HuH-7.5 (cell line): ENCODE measurements around the gene CBX2.

Experiments used
- DNase-seq: peaks from one replicate; pipeline ENCODE4 v3.0.0; 2011; ENCODE audit warnings: low spot score

CBX2 gene

DNA sequence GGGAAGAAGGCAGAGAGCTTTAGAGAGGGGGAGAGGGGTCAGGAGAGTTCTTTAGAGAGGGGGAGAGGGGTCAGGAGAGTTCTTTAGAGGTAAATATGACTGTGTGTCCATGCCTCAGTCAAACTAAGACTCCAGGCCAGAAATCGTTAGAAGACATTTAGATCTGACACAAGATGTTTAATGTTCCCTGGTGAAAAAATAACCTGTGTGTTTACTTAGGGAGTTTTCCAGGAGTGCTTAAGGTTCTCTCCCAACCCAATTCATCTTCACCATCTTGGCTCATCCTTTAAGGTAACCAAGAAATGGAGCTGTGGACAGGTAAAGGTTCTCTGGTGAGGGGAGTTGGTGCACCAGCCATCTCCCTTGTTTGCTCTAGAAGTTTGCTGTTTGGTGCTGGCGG, 51.5 kb downstream of the CBX2 start:
- no peak for DNase-seq

DNA sequence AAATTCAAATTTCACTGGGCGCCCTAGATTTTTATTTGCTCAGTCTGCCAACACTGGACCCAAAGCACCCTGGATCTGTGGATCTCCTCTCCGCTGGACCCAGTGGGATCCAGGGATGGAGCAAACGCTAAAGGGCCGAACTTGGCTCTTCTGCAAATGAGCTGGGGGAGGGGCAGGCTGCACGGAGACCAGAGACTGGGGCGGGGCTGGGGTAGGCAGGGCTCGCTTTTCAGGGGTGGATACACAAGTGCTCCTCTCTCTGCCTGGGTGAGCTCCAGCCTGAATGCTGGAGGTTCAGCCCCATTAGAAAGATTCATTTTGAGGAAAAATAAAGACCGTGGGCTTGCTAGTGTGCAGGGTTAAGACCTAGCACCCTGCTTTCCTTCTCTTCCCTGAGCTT, 52.4 kb downstream of the CBX2 start:
- no peak for DNase-seq

DNA sequence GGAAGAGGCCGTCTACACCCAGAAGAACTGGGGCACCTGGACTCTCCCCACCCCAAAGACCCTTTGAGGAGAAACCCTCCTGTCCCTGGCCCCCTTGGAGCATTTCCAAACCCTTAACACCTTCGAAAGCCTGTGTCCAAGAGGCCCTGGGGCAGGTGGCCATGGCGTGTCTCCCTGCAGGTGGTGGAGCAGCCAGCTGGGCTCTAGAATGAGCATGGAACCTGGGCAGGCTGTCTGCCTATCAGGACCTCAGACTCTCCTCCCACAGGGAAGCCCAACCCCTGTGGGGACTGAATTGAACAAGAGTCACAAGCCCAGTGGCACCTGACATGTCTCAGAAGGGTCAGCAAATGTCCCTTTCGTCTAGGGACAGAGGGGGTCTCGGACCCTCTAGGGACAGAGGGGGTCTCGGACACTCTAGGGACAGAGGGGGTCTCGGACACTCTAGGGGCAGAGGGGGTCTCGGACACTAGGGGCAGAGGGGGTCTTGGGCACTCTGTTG, 52.9 kb downstream of the CBX2 start:
- no peak for DNase-seq

DNA sequence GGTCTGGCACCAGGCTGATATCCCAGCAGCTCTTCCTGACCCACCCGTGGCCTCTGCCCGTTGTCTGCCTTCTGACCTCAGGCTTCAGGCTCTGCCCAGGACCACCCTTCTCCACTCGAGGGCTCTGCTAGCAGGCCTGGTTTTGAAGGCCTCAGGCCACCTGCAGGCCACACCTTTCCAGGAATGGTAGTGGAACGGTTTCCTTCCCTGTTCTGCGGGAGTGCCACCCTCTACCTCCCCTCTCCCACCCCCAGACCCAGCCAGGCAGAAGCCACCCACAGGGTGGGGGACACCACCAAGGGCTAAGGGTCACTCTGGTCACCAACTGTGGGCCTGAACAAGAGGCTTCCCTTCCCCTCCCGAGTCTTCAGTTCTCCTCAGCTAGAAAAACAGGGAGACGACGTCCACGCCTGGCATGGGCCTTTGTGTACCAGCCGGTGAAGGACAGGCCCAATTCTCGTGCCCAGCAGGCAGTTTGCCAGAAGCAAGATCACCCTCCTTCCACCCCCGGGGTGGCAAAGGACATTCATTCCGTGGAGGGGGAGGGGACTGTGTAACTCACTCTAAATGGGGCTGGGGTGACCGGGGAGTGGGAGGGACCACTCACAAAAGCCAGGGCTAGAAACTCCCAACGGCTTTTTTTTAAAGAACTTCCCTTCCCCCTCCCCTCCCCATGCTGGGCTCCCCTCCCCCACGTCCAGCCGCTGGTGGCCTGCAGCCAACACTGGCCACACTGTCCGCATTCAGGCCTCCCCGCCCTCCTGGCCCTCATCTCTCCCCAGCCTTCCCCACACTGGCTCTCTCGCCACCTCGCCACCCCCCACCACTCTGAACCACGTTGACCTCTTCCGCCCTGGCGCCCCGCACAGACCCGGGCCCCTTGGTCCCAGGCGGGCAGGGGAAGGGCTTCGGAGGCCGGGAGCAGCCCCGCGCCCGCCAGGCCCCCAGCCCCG, 53.6 kb downstream of the CBX2 start:
- no peak for DNase-seq

DNA sequence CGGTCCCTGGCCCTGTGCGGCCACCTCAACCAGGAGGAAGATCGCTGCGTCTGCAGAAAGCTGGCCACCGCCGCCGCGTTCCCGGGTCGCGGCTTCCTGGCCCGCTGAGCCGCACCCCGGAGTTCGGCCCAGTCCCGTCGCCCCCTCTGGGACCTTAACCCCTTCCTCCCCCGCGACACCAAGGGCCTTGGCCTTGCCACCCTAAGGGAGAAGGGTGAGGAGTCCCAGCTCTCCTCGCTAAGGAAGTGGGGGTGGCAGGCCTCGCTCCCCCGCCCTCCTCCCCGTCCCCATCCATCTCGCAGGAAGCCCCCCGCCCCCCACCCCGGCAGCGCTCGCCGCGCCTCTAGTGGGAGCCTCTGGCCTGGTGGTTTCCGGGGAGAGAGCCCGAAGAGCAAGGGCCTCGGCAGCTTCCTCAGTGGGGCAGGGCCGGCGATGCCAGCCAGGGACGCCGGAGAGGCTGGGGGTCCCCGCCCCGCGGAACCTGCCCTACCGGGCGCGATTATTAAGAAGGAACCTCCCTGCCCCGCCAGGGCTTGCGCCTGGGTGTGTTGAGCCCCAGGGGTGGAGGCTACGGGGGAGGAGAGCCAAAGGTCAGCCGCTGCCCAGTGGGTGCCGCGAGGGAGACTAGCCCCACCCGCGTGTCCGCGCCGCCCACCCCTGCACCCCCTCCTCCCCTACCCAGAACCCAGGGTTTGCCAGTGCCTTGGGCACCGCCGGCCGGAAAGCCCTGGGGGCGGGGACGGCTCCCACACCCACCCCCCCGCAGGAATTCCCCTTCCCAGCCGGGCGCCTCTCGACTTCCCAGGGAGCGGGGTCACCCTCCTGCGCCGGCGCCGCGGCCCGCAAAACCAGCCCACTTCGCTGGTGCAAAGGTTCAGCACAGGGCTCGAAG, 54.5 kb downstream of the CBX2 start:
- no peak for DNase-seq

DNA sequence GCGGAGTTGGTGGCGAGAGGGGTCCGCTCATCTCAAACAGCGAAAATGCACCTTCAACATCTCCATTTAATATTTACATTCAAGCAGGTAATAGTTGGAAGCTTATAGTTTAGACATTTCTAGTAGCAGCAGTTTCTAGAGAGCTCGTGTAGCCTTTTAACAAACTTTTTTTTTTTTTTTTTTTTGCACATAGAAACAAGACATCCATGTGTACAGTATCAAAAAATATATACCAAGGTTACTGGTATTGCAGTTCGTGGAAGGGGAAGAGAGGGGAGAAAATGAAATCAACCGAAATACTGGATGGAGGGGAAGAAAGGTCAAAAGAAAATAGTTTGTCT, 55.1 kb downstream of the CBX2 start:
- no peak for DNase-seq

DNA sequence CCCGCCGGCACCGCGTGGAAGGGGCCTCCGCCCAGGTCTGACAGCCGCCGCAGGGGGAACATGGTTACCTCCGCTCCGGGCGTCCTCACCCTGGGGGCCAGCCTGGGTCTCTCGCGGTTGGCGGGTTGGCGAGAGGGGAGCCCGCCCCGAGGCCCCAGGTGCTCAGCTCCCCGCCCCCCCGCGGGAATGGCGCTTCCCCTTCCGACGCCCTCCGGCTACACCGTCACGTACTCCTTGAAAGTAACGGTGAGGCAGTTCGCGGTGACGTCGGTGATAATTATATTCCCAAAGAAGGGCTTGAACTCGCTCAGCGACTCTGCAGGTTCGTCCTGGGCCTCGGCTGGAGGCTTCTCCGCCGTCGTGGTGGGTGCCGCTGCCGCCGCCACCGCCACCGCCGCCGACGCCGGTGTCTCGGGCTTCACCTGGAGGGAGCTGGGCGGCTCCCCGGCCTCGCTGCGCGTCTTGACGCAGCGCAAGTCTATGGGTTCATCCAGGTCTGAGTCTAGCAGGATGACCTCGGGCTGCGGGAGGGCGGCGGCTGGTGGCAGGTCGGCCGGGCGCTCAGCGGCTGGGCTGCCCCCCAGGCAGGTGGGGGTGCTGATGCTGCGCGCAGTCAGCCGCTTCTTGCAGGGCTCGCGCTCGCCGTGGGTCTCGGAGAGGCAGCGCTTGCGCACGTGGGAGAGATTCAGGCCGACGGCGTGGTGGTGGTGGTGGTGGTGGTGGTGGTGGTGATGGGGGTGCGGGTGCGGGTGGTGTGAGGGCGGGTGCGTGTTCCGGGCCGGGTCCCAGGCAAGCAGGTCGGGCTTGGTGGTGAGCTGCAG, 56.0 kb downstream of the CBX2 start:
- no peak for DNase-seq

DNA sequence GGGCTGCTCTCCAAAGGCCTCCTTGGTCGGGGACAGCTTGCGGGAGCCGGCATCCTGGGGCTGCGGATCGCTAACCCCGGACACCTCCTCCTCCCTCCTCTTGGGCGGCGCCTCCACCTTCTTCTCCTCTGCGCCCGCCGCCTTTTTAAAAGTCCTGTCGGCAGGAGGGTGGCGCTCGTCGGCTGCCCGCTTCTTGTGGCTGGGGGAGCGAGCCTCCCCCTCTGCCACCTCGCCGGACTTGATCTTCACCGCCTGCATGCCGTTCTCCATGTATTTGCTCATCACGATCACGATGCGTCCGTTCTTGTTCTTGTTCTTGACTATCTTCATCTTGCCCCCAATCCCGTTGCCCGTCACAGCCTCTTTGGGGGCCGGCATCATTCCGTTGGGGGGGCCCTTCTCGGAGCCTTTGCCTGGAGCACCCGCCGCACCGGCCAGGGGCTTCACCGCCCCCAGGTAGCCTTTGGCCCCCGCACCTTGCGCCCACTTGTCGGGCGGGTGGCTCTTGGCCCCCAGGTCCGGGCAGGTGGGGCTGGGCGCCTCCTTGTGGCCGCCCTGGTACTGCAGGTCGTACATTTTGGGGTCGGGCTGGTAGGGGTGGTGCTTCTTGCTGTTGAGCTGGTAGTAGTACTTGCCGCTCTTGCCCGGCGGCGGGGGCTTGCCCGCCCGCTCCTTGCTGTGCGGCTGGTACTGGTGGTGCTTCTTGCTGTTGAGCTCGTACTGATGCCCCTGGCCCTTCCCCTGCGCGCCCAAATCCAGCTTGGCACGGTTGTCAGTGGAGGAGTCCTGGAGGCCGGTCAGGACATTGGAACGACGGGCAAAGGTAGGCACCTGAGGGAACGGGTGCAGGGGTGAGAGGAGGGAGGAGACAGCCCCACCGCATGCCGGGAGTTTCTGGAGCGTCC, 56.9 kb downstream of the CBX2 start:
- DNase-seq = peak; percentile 71

DNA sequence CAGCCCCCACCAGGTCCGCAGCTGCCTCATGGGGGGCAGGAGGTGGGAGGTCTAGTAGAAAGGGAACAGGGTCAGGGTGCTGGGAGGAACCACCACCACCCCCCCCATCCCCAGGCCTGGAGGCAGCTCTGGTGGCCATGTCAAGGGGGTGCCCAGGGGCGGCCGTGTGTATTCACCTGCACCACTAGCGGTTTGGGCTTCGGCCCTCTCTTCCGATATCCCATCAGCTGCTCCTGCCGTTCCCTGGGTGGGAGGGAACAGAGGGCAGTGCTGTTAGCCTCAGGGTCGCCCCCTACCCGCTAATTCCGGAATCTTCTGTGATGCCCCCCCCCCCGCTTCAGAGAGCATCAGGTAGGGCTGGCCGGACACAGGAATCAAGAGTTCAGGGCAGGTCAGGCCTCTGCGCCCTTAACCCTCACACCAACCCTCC, 57.5 kb downstream of the CBX2 start:
- DNase-seq = no peak

DNA sequence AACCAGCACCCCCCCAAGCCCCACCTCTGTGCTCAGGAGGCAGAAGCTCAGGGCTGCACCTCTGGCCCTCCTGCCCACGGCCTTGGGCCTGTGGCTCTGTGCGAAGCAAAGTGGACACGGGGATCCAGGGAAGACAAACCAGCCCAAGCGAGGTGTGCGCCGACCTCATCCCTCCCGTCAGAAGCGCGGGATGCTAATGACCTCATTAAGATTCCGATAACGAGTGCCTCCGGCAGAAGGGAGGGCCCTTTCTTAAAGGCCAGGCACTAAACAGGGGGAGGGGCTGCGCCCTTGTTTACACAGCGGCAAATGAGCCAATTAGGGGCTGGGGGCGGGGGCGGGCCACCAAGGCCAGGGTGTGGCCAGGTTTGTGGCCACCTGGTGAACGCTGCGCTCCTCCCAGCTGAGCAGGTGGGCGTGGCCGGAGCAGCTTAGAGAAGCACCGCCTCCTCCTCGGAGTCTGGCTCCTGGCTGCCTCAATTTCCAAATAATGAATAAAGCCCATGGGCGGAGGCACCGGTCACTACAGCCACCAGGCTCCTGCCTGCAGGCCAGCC, 58.1 kb downstream of the CBX2 start:
- DNase-seq = no peak

DNA sequence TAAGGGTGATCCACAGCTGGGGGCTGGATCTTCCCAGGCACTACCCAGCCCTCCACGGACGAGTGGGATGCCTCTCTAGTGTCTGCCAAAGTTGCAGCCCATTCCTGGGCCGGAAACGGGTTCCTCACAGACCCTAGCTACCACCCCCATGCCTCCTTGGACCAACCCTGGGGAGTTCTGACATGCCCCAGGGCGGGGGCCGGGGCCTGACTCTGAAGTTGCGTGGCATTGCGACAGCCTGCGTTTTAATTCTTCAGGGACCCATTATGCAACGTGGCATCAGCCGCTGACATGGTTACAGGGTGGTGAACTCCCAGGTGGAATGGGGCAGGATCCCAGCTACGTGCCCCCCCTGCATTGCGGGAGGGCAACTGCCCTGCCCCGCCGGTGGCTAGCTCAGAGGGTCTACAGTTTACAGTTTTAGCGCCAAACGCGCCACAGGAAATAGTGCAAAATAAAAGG, 58.6 kb downstream of the CBX2 start:
- DNase-seq = no peak

DNA sequence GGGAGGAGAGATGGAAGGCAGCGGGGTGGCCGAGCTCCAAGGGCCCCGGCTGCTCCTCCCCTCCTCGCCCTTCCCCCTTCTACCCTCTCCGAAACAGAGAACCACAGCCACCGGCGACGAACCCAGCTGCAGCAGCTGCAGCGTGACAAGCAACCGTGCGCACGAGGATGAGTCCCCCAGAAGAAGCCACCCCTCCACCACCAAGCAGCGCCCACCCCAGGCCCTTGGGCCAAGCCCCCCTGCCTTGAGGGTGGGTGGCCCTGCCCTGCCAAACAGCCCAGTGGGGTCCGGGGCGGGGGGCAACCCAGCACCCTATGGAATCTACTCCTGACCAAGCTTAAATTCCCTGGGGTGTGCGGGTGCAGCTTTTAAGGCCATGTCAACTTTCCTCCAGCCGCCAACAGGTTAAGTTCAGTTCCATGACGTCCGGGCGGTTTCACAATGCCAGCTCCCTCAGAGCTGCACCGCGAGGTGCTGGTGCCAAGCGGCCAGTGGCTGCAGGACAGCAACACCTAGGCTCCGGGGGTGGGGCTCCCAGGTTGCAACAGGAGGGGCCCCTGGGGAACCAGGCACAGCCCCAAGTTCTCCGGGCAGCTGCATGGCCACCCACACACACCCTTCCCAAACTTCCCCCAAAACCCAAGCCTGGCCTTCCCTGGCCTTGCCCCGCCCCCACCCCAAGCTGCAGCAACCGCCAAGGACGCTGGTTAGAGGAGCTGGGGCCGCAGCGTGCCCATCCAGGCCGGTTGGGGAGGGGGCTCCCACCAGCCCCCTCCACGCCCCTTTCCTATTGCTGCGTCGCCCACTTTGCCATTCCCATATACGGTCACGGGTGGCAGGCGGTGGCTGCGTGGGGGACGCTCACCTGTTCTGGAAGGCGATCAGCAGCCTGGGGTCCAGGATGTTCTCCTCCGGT, 59.3 kb downstream of the CBX2 start:
- DNase-seq = peak; percentile 71
